HG03460 (cell line): Measurements from ENCODE around the gene CCDC184.
A peak's percentile ranks its signal among the peaks of the same experiment; 100 is the strongest.
"Not testable (repeated sequence)": the region's sequence is repeated elsewhere in the genome, so short reads cannot be mapped to it uniquely, and the experiment has no call there.

Experiments used
- ATAC-seq: cut with Tn5 transposase; IDR thresholded peaks from one replicate; pipeline ENCODE4 v1.9.1; 2021; ENCODE audit not compliant: unreplicated experiment

Gene CCDC184

GRCh38 chr12:48183091-48183875 lies at the start of gene CCDC184:
TSS of gene CCDC184 (plus strand) at chr12:48183644. CDS start at chr12:48184123, 479 bp downstream.
- ATAC-seq = peak; percentile 73

- no peak for ATAC-seq
Observed at GRCh38 chr12:48135027-48135426, 48.4 kb upstream of the CCDC184 start.

DNA sequence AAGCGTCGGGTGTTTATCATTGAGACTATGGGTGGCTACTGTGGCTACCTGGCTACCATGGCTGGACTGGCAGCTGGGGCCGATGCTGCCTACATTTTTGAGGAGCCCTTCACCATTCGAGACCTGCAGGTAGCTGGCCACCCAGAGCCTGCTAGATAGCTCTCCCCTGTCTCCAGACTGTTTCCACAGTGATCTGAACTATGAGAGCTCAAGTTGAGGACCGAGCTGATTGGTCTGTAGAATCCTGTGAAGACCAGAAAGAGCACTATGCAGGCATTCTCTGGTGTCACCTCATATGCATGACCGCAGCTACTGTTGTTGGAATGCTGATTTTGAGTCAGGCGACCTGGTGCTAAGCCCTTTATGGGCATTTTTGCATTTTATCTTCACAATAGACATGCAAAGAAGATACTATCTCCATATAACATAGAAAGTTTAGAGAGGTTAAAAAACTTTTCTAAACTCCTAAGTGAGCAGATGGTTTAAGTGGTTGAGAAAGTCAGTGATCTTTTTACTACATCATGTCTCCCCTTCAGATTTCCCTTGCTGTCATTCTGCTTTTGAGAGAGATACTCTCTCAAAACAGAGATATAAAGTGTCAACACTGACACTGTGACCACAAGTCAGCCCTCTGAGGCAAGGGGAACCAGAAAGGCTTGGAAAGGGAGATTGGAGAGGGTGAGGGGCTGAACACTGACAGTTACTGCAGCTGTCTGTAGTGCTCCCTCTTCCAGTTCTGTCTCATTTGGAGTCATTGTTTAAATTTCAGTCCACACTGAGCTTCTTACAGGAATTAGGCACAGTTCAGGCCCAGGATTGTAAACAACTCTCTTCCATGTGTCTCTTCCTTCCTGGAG lies 40.4 kb upstream of the CCDC184 start:
- ATAC-seq = no peak

GRCh38 chr12:48143898-48144297 lies 39.5 kb upstream of the CCDC184 start:
- ATAC-seq = no peak

GRCh38 chr12:48145981-48146380 lies 37.5 kb upstream of the CCDC184 start:
- no peak for ATAC-seq

- no peak for ATAC-seq
Observed at GRCh38 chr12:48151103-48151771, 32.2 kb upstream of the CCDC184 start.

- not testable (repeated sequence) for ATAC-seq
Observed at GRCh38 chr12:48155786-48156185, 27.7 kb upstream of the CCDC184 start.

DNA sequence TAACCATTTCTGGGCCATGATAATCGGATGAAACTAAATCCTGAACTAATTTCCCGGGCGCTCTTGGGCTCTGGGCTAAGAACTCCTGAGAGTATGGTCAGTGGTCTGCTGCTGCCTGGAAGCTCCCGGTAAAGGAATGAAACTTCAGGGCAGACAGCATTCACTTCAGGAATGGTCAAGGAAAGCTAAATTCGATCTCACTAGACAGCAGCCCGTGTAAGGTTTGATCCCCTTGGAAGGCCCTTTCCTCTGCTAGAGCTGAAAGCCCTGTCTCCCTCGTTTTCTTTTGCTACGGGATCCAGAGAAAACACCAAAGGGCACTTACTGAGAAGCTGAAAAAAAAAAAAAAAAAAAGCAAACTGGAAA lies 26.8 kb upstream of the CCDC184 start:
- no peak for ATAC-seq

GRCh38 chr12:48157018-48157888 lies 26.2 kb upstream of the CCDC184 start, which contains the start of gene ASB8:
TSS of gene ASB8 (minus strand) at chr12:48157515. CDS start at chr12:48153496, 4,019 bp downstream.
- peak; percentile 90 for ATAC-seq

GRCh38 chr12:48157889-48158370 lies 25.5 kb upstream of the CCDC184 start:
- ATAC-seq = no peak

DNA sequence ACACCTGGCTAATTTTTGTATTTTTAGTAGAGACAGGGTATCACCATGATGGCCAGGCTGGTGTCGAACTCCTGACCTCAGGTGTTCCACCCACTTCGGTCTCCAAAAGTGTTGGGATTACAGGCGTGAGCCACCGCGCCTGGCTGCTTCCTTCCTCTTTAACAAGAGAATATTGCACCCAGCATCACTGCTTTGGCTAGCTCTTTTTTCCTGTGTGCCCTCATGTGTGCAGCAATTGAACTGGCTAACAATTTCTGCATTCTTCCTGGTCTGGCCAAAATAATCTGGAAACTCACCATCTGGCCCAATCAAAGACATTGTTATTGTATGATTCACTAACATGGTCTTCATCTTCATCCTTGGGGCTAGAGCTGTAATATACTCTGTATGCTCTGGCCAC lies 23.4 kb upstream of the CCDC184 start:
- ATAC-seq = no peak

GRCh38 chr12:48160807-48161206 lies 22.6 kb upstream of the CCDC184 start:
- no peak for ATAC-seq

DNA sequence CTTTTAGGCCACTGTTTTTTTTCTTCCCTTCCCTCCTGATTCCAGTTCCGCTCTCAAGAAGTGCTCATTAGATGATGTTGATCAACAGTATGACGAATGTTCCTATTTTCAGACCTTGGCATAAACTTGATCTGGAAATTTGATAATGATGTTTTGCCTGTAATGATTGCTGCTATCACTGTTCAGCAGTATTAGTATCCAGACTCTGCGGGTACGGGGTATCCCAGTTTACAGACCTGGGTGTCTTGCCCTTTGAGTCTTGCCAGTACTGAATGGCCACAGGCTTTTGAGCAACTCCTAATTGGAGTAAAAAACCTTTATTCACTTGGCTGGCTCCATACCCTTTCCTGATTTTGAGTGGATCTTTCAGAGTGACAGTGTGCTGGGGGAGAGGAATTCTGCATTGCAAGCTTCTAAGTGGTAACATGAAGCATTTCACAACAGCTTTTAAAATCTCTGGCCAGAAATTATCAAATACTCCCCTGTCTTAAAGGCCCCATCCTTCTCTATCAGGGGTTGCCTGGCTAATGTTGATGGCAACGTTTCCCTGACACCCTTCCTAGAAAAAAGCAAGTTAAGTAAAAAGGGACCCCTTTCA lies 20.2 kb upstream of the CCDC184 start:
- ATAC-seq = no peak

- ATAC-seq = no peak
Observed at GRCh38 chr12:48164451-48164850, 19.0 kb upstream of the CCDC184 start.

- ATAC-seq = no peak
Observed at GRCh38 chr12:48165089-48165981, 18.1 kb upstream of the CCDC184 start.

DNA sequence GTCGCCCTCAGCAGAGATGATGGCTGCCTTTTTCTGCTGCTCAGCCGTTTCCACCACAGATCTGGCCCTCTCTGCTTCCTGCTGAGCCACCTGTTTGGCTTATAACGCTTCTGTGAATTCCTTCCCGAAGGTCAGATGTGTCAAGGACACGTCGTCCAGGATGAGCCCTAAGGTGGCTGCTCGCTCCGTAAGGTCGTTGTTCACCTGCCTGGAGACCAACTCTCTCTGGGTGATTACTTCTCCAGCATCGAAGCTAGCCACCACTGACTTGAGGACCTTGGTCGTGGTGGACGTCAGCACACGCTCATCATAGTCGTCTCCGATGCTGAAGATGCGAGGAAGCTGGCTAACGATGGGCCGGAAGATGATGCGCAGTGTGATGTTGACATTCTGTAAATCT lies 14.4 kb upstream of the CCDC184 start:
- no peak for ATAC-seq

- ATAC-seq = no peak
Observed at GRCh38 chr12:48175613-48176416, 7.6 kb upstream of the CCDC184 start.

DNA sequence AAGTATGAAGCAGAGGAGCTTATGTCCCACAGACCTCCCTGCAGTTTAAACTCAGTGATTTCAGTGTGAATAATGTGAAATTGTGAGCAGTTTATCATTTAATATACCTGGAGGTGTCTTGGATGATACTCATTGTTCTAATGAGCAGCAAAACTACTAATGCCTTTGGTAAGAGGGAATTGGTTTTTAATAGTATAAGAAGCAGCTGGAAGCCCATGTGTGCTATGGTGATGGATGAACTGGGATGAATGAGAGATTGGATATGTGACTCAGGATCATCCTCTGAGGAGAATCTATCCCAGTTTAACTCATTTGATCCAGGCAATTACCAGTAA lies 7.1 kb upstream of the CCDC184 start:
- ATAC-seq = no peak
